Thoracic aorta (tissue), 2 donors: ENCODE results near the gene HCLS1. TPM values are rescaled to one million over a fixed set of nuclear protein-coding genes. Genes with fewer than 3 reads are reported as not detected.

Experiments used
- ATAC-seq: fragments of 150-250 bp; one replicate; pipeline ENCODE4 v1.8.0; 2017; ENCODE audit warnings: low read depth; ENCODE audit not compliant: insufficient number of reproducible peaks, low FRiP score
- DNase-seq: peaks from one replicate; pipeline ENCODE4 v3.0.0-alpha.2; 2020; ENCODE audit warnings: low spot score
- H3K27ac ChIP-seq, 2 donors: fragments of 200-600 bp; sonication (generic); 1 replicate in 1 of 2; 2 replicates in 1 of 2; pipeline ENCODE4 v1.5.1; 2016; ENCODE audit warnings: mild to moderate bottlenecking in 2 of 2, moderate library complexity in 2 of 2
- H3K27me3 ChIP-seq: fragments of 200-600 bp; sonication (generic); replicated peaks from 2 replicates; pipeline ENCODE4 v1.6.0; 2016; ENCODE audit warnings: mild to moderate bottlenecking; ENCODE audit not compliant: insufficient read depth
- H3K36me3 ChIP-seq: fragments of 200-600 bp; sonication (generic); one replicate; pipeline ENCODE4 v1.5.1; 2016
- H3K4me1 ChIP-seq, 2 donors: fragments of 200-600 bp; sonication (generic); 1 replicate in 1 of 2; 2 replicates in 1 of 2; pipeline versions ENCODE4 v1.5.1 to v1.6.0; 2016; ENCODE audit warnings: low read depth in 2 of 2, mild to moderate bottlenecking in 1 of 2; ENCODE audit not compliant: control insufficient read depth in 1 of 2
- H3K4me3 ChIP-seq: fragments of 200-600 bp; sonication (generic); 2 replicates; pipeline ENCODE4 v1.5.1; 2016; ENCODE audit warnings: mild to moderate bottlenecking
- H3K9me3 ChIP-seq: fragments of 200-600 bp; sonication (generic); 2 replicates; pipeline ENCODE4 v1.5.1; 2016
- total RNA-seq, 2 donors: library from RNA; depleted of rRNA; stranded (reverse); fragments of >200 nt; gene quantifications; one replicate each; pipeline versions ENCODE4 v1.1.0 to v1.2.3, GENCODE V29; 2016
- TF ChIP-seq, protein P1 (sequence below): fragments of 200-600 bp; sonication (generic); IDR thresholded peaks from one replicate; pipeline ENCODE4 v1.5.1; 2019; ENCODE audit warnings: antibody characterized with exemption

HCLS1 gene, protein sequence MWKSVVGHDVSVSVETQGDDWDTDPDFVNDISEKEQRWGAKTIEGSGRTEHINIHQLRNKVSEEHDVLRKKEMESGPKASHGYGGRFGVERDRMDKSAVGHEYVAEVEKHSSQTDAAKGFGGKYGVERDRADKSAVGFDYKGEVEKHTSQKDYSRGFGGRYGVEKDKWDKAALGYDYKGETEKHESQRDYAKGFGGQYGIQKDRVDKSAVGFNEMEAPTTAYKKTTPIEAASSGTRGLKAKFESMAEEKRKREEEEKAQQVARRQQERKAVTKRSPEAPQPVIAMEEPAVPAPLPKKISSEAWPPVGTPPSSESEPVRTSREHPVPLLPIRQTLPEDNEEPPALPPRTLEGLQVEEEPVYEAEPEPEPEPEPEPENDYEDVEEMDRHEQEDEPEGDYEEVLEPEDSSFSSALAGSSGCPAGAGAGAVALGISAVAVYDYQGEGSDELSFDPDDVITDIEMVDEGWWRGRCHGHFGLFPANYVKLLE
- 10 to 100 TPM; 85.2 to 94.5 TPM for total RNA-seq

DNA sequence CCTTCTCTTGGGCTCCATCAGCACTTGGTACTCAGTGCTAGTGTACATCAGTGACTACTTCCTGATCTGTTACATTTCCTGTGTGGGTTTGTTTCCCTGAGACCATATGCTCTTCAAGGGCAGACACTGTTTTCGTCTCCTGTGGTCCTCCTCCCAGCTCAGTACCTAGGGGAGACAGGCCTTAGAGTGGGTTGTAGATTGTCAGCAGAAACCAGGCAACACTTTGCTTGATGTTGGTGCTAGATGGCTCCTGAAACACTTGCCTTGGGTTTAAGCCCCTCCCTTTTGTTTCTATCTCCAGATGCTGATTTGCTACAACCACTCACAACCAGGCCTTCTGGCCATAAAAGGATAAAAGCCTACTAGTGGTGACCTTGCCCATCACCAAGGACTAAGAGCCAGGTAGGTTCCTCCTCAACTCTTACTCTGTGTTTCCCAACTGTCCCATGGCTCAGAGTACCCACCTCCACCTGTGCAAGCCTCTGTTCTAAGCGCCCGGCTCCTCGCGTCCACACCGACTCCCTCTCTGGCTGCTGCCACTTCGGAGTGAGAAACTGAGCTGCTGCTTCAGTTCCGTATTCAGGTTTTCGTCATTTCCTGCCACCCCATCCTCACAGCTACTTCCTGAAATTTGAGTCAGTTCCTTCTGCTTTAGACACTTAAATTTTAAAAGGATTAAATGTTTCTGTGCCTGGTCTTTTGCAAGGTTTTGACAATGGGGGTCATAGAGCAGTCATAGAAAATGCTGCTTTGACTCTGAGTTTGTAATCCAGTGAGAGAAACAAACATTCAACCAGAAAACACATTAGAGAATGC, at the start of gene HCLS1:
TSS of gene HCLS1 (minus strand) at position 548 of the 816 bp plus-strand sequence. CDS start 2,556 bp downstream, outside the sequence.
- ATAC-seq (no peak), DNase-seq (no peak)
- Histone ChIP-seq H3K36me3 (peaks cover 14% of the 10 kb centered on the region), H3K4me1 (peaks cover 0 to 5% of the 10 kb centered on the region in 2 donors), H3K27me3 (no peaks in the 10 kb centered on the region), H3K9me3 (no peaks in the 10 kb centered on the region), H3K27ac (peak within 1 kb of the TSS; percentile 40 to 44), H3K4me3 (peak within 1 kb of the TSS; percentile 50)
- TF ChIP-seq, protein P1, sequence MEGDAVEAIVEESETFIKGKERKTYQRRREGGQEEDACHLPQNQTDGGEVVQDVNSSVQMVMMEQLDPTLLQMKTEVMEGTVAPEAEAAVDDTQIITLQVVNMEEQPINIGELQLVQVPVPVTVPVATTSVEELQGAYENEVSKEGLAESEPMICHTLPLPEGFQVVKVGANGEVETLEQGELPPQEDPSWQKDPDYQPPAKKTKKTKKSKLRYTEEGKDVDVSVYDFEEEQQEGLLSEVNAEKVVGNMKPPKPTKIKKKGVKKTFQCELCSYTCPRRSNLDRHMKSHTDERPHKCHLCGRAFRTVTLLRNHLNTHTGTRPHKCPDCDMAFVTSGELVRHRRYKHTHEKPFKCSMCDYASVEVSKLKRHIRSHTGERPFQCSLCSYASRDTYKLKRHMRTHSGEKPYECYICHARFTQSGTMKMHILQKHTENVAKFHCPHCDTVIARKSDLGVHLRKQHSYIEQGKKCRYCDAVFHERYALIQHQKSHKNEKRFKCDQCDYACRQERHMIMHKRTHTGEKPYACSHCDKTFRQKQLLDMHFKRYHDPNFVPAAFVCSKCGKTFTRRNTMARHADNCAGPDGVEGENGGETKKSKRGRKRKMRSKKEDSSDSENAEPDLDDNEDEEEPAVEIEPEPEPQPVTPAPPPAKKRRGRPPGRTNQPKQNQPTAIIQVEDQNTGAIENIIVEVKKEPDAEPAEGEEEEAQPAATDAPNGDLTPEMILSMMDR: no peak

DNA sequence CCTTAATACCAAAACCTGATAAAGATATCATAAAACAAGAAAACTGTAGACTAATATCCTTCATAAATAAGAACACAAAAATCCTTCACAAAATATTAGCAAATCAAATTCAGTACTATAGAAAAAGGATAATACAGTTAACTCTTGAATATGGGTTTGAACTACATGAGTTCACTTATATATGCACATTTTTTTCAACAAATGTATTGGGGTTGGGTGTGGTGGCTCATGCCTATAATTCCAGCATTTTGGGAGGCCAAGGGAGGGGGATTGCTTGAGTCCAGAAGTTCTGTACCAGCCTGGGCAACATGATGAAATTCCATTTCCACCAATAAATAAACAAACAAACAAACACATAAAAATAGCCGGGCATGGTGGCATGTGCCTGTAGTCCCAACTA, 49.6 kb upstream of the HCLS1 start:
- Histone ChIP-seq H3K36me3 (peaks cover 6% of the 10 kb centered on the region), H3K4me1 (peaks cover 0 to 2% of the 10 kb centered on the region in 2 donors), H3K27ac (no peak overlapping the region), H3K9me3 (no peaks in the 10 kb centered on the region), H3K4me3 (no peak overlapping the region), H3K27me3 (no peaks in the 10 kb centered on the region)
- TF ChIP-seq, protein P1: no peak
- DNase-seq (no peak), ATAC-seq (no peak)

DNA sequence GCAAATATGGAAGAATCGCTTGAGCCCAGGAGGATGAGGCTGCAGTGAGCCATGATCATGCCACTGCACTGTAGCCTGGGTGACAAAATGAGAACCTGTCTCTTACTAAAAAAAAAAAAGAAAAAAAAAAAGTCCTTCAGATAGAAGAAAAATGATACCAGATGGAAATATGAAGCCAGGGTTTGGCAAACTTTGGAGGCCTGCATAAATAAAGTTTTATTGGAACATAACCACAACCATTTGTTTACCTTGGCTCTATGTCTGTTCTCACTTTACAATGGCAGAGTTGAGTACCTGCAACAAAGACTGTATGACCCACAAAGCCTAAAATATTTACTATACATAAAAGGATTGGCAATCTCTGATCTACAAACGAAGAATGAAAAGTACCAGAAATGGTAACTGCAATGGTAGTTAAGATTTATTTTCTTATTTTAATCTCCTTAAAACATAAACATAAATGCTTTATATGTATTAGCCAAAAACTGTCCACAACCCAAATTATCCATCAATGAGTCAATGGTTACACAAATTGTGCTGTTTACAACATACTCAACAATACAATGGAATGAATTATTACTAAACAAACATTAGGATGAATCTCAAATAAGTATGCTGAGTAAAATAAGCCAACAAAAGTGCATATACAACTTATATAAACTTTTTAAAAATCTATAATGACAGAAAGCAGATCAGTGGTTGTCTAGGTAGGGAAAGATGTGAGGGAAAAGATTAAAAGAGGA, 47.0 kb upstream of the HCLS1 start:
- Histone ChIP-seq H3K4me3 (no peak overlapping the region), H3K36me3 (no peaks in the 10 kb centered on the region), H3K27ac (no peak overlapping the region), H3K27me3 (no peaks in the 10 kb centered on the region), H3K4me1 (peaks cover 0 to 2% of the 10 kb centered on the region in 2 donors), H3K9me3 (no peaks in the 10 kb centered on the region)
- no peak for ATAC-seq
- TF ChIP-seq, protein P1: no peak
- no peak for DNase-seq

DNA sequence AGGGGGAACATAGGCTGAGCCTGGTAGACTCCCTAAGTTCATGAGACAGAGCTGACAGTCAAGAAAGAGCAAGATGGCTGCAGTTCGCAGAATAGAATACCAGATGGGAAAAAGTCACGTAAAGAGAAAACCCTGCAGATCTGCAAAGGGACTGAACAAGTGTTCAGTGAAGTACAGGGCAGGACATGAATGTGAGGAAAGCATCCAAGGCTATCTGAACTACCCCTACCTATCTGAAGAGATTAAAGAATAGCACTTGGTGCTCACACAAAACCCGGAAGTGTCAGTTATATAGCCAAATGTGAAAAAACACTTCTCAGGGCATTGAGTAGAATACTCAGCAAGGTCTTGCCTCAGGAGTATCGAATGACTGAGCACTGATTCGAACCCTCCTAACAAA, 44.8 kb upstream of the HCLS1 start:
- no peaks in the 10 kb centered on the region for H3K36me3 ChIP-seq
- ATAC-seq (no peak), DNase-seq (no peak)
- H3K27ac ChIP-seq: no peak overlapping the region
- H3K4me1 ChIP-seq: peaks cover 0 to 2% of the 10 kb centered on the region in 2 donors
- TF ChIP-seq, protein P1: no peak
- no peaks in the 10 kb centered on the region for H3K27me3 ChIP-seq
- no peak overlapping the region for H3K4me3 ChIP-seq
- no peaks in the 10 kb centered on the region for H3K9me3 ChIP-seq
